Heart left ventricle (tissue), 16 donors: ENCODE measurements around the gene RNF103. TPM values are rescaled to one million over a fixed set of nuclear protein-coding genes. Genes with fewer than 3 reads are reported as not detected.
A peak's percentile ranks its signal among the peaks of the same experiment; 100 is the strongest.

Source experiments
- ATAC-seq, 4 donors: fragments of 200-7000 bp; cut with Tn5 transposase; one replicate each; pipeline ENCODE4 v1.9.1; 2020 to 2022; ENCODE audit warnings: moderate library complexity in 4 of 4, mild to moderate bottlenecking in 3 of 4, moderate number of reproducible peaks in 1 of 4
- DNase-seq, 5 donors: peaks; one replicate each; pipeline ENCODE4 v3.0.0-alpha.2; 2020
- H3K27ac ChIP-seq, 12 donors: fragments of 200-600 bp; sonication (generic) in 4 of 12; one replicate each; pipeline versions ENCODE4 v1.5.0 to v1.8.0; 2016 to 2022; ENCODE audit warnings: mild to moderate bottlenecking in 2 of 12
- H3K27me3 ChIP-seq, 9 donors: fragments of 200-600 bp; sonication (generic) in 2 of 9; one replicate each; pipeline versions ENCODE4 v1.5.1 to v1.8.0; 2016 to 2022; ENCODE audit warnings: mild to moderate bottlenecking in 3 of 9
- H3K36me3 ChIP-seq, 9 donors: fragments of 200-600 bp; sonication (generic) in 2 of 9; one replicate each; pipeline versions ENCODE4 v1.5.0 to v1.8.0; 2018 to 2022; ENCODE audit warnings: mild to moderate bottlenecking in 2 of 9
- H3K4me1 ChIP-seq, 12 donors: fragments of 200-600 bp; sonication (generic) in 4 of 12; one replicate each; pipeline versions ENCODE4 v1.5.0 to v1.8.0; 2016 to 2022; ENCODE audit warnings: mild to moderate bottlenecking in 3 of 12
- H3K4me3 ChIP-seq, 12 donors: fragments of 200-600 bp; sonication (generic) in 4 of 12; one replicate each; pipeline versions ENCODE4 v1.5.0 to v1.8.0; 2017 to 2022; ENCODE audit warnings: mild to moderate bottlenecking in 9 of 12, moderate library complexity in 4 of 12
- H3K9me3 ChIP-seq, 12 donors: fragments of 200-600 bp; sonication (generic) in 4 of 12; one replicate each; pipeline versions ENCODE4 v1.5.0 to v1.8.0; 2016 to 2022; ENCODE audit warnings: mild to moderate bottlenecking in 1 of 12
- POLR2A ChIP-seq, 2 donors: fragments of 450-650 bp; IDR thresholded peaks; one replicate each; pipeline ENCODE4 v1.6.1; 2017; ENCODE audit warnings: antibody characterized with exemption in 2 of 2, mild to moderate bottlenecking in 2 of 2, moderate library complexity in 2 of 2
- WGBS, 4 donors: extraction: QIAGEN DNeasy Blood & Tissue Kit in 2 of 4; methylation state at CpG; one replicate each; pipeline versions ENCODE4 v1.1.5 to v1.1.7; 2013 to 2018; 5-methylcytosine and 5-hydroxymethylcytosine counted together
- intact Hi-C, 10 donors: fragments of 100-400 bp; cut with DNase I; formaldehyde crosslinking; loops; one replicate each; pipeline versions ENCODE4 v1.11.1 to v1.14.2; 2022
- polyA plus RNA-seq, 2 donors: library from polyadenylated mRNA; stranded (reverse); fragments of 200-250 nt; gene quantifications; one replicate each; pipeline ENCODE4 v1.2.3, GENCODE V29; 2013
- total RNA-seq, 9 donors: library from RNA; depleted of rRNA in 2 of 9; stranded (reverse); fragments of >200 nt in 2 of 9; fragmentation: NEBNext Ultra II Directional in 3 of 9; extraction: Animal tissue kit (Norgen Biotek cat#: 25700) in 3 of 9; gene quantifications; one replicate each; pipeline versions ENCODE4 v1.1.0 to v1.2.4, GENCODE V29; 2016 to 2023
- TF ChIP-seq, protein P1 (sequence below), 12 donors: fragments of 200-600 bp; sonication (generic) in 4 of 12; IDR thresholded peaks; one replicate each; pipeline versions ENCODE4 v1.5.0 to v1.8.0; 2018 to 2022; ENCODE audit warnings: antibody characterized with exemption in 12 of 12, mild to moderate bottlenecking in 5 of 12
- donor health status: ischemic (EF 13 %, LVEDD 7.1; RV severe dilation, severe dysfunction).
- donor health status: healthy with polysubstance abuse.
- donor health status: DM: no; HTN: yes; CAD: no.
- donor health status: DM: no; HTN: no; CAD: no.
- donor health status: ischemic (EF 25% LVEDD 6.9; RV normal size, moderate dysfunction).
- donor health status: ischemic (EF 25% LVEDD 5.7; RV mildly dilated, moderate dysfunction).
- donor health status: healthy.
- donor health status: DM: yes; HTN: yes; CAD: no.
- donor health status: ischemic (EF 35%, LVEDD 5.7; RV mildly dilated, moderate dysfunction).
- donor health status: nonischemic (EF 11% LVEDD 7.7; RV severe dilation, severe dysfunction).
- donor health status: DM: yes; HTN: yes; CAD: no.
- donor health status: PGD.
- donor health status: ischemic (EF 29% LVEDD 5.4; RV normal size, mild dysfunction).
- donor health status: nonischemic (EF 23%, LVEDD 6.1; RV moderate dilation, normal function).

Gene RNF103
- total and polyA plus RNA-seq, 11 donors = 28.8 to 75.4 (median 50.9) TPM

DNA sequence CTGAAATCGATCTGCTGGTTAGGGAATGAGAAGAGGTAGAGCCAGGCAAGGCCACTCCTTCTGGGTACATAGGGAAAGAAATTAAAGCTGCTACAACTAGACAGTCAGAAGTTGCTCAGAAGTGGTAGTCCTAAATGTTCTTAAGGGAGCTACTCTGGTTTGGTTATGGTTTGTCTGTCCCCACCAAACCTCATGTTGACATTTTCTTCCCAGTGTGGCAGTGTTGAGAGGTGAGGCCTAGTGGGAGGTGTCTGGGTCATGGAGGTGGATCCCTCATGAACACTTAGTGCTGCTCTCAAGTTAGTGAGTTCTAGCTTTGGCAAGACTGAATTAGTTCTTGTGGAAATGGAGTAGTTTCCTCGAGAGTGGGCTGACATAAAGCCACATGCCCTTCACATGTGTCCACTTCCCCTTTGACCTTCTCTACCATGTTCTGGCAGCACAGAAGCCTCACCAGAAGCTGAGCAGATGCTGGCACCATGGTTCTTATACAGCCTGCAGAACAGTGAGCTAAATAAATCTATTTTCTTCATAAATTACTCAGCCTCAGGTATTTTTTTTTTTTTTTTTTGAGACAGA, 14.7 kb downstream of the RNF103 start:
- no peak overlapping the region for H3K4me3 ChIP-seq
- WGBS, 4 donors = 80 to 93% (median 89%) methylated on average over 2 of the region's 2 CpGs
- ATAC-seq (no peak), DNase-seq (no peak)
- no peaks in the 10 kb centered on the region for H3K27me3 ChIP-seq
- H3K27ac ChIP-seq = no peak overlapping the region
- H3K9me3 ChIP-seq = no peaks in the 10 kb centered on the region
- TF ChIP-seq POLR2A (IDR thresholded peaks at IDR 0.05) = no peak
- TF ChIP-seq, protein P1, sequence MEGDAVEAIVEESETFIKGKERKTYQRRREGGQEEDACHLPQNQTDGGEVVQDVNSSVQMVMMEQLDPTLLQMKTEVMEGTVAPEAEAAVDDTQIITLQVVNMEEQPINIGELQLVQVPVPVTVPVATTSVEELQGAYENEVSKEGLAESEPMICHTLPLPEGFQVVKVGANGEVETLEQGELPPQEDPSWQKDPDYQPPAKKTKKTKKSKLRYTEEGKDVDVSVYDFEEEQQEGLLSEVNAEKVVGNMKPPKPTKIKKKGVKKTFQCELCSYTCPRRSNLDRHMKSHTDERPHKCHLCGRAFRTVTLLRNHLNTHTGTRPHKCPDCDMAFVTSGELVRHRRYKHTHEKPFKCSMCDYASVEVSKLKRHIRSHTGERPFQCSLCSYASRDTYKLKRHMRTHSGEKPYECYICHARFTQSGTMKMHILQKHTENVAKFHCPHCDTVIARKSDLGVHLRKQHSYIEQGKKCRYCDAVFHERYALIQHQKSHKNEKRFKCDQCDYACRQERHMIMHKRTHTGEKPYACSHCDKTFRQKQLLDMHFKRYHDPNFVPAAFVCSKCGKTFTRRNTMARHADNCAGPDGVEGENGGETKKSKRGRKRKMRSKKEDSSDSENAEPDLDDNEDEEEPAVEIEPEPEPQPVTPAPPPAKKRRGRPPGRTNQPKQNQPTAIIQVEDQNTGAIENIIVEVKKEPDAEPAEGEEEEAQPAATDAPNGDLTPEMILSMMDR (IDR thresholded peaks at IDR 0.05) = no peak
- intact Hi-C loops = no loop called here
- peaks cover 0 to 100% (median 74%) of the 10 kb centered on the region in 9 donors for H3K36me3 ChIP-seq
- H3K4me1 ChIP-seq = peaks cover 0 to 22% (median 0%) of the 10 kb centered on the region in 12 donors

DNA sequence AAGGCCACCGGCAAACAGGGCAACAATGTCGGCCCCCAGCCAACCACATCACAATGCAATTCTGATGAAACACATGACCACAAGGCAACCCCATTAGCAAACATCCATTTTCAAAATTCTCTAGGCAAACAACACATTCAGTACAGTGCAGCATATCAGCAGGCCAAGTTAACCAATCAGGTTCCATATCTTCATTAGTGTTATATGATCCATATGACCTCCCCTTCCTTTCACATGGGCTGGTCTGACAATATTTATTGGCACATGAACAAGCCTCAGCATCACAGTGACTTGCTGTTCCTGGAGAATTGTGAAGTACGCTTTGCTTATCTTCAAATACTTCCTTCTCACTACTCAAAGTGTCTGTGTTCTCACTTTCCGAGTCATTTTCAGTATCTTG, 19.8 kb downstream of the RNF103 start:
- Histone ChIP-seq H3K9me3 (no peaks in the 10 kb centered on the region), H3K27me3 (no peaks in the 10 kb centered on the region), H3K27ac (peak overlapping the region in 1 of 12 donors; percentile 2), H3K4me1 (peaks cover 0 to 6% (median 0%) of the 10 kb centered on the region in 12 donors), H3K36me3 (peaks cover 0 to 76% (median 36%) of the 10 kb centered on the region in 9 donors), H3K4me3 (no peak overlapping the region)
- TF ChIP-seq POLR2A (IDR thresholded peaks at IDR 0.05) = no peak
- TF ChIP-seq, protein P1 (IDR thresholded peaks at IDR 0.05) = no peak
- no peak for ATAC-seq
- WGBS, 4 donors = 72 to 90% (median 79%) methylated on average over 4 of the region's 4 CpGs
- intact Hi-C loops = no loop called here
- no peak for DNase-seq

DNA sequence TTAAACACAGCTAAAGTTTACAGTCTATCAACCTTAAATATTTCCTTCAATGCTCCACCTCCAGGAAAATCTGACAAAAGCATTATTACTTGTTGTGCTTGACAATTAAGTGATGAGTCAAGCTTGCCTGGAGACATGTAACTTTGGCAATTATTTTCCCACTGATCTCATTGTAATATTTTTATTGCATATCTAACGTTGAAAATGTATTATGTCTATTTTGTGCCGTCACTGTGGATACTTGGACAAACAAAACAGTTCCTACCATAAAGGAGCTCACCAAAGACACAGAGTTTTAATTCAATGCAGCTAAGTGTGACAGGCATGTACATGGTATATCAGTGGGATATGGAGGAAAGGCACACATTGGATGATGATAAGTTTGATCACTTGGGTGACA, 24.7 kb downstream of the RNF103 start:
- no peaks in the 10 kb centered on the region for H3K27me3 ChIP-seq
- no peak for DNase-seq
- TF ChIP-seq, protein P1 (IDR thresholded peaks at IDR 0.05) = no peak
- TF ChIP-seq POLR2A (IDR thresholded peaks at IDR 0.05) = no peak
- peaks cover 0 to 27% (median 12%) of the 10 kb centered on the region in 9 donors for H3K36me3 ChIP-seq
- no peak for ATAC-seq
- H3K27ac ChIP-seq = peak overlapping the region in 3 of 12 donors; percentile 6 to 28 (median 12)
- intact Hi-C loops = loop anchor here in 1 of 10 donors (5.0 kb wide), 1 partner anchor 37 kb away; the partner anchor contains the start of gene CHMP3
- no peaks in the 10 kb centered on the region for H3K9me3 ChIP-seq
- 45 to 65% (median 59%) methylated on average over 2 of the region's 2 CpGs for WGBS, 4 donors
- peaks cover 0 to 26% (median 2%) of the 10 kb centered on the region in 12 donors for H3K4me1 ChIP-seq
- H3K4me3 ChIP-seq = no peak overlapping the region

DNA sequence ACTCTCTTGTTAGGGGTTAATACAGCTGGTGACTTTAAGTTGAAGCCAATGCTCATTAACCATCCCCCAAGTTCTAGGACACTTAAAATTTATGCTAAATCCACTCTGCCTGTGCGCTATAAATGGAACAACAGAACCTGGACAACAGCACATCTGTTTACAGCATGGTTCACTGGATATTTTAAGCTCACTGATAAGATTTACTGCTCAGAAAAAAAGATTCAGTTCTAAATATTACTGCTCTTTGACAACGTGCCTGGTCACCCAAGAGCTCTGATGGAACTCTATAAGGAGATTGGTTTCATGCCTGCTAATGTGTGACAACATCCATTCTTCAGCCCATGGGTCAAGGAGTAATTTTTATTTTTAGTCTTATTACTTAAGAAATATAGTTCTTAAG, 27.5 kb downstream of the RNF103 start:
- Histone ChIP-seq H3K4me3 (no peak overlapping the region), H3K27me3 (no peaks in the 10 kb centered on the region), H3K4me1 (peaks cover 0 to 39% (median 2%) of the 10 kb centered on the region in 12 donors), H3K9me3 (no peaks in the 10 kb centered on the region), H3K36me3 (peaks cover 0 to 2% (median 0%) of the 10 kb centered on the region in 9 donors), H3K27ac (peak overlapping the region; percentile 7 to 81 (median 61))
- DNase-seq = peak in 1 of 5 donors; percentile 10
- intact Hi-C loops = loop anchor here in 1 of 10 donors (5.0 kb wide), 1 partner anchor 34 kb away; the partner anchor contains the start of gene CHMP3
- TF ChIP-seq, protein P1 (IDR thresholded peaks at IDR 0.05) = no peak
- no peak for TF ChIP-seq POLR2A (IDR thresholded peaks at IDR 0.05)
- 27 to 31% (median 28%) methylated on average over 2 of the region's 2 CpGs for WGBS, 4 donors
- ATAC-seq = peak; percentile 87 to 90 (median 88)
